GM23338 (cell line): ENCODE data around the gene AACS. TPM values are rescaled to one million over a fixed set of nuclear protein-coding genes. Genes with fewer than 3 reads are reported as not detected.
A peak's percentile ranks its signal among the peaks of the same experiment; 100 is the strongest.

Experiments used
- ATAC-seq: fragments of 200-7000 bp; cut with Tn5 transposase; 3 replicates; pipeline ENCODE4 v1.9.1; 2020
- DNase-seq: peaks from one replicate; pipeline ENCODE4 v3.0.0-alpha.2; 2015; ENCODE audit warnings: low spot score
- H2AFZ ChIP-seq: fragments of 200-600 bp; sonication (generic); 2 replicates; pipeline ENCODE4 v1.8.0; 2016; ENCODE audit warnings: antibody characterized with exemption, mild to moderate bottlenecking, moderate library complexity
- H3F3A ChIP-seq: fragments of 200-600 bp; sonication (generic); replicated peaks from 2 replicates; pipeline ENCODE4 v1.8.0; 2017; ENCODE audit warnings: antibody characterized with exemption, mixed run types, low read depth
- H3K27ac ChIP-seq: fragments of 200-600 bp; sonication (generic); 2 replicates; pipeline ENCODE4 v1.6.1; 2016; ENCODE audit warnings: low read depth
- H3K27me3 ChIP-seq: fragments of 200-600 bp; sonication (generic); 2 replicates; pipeline ENCODE4 v1.8.0; 2016; ENCODE audit warnings: mild to moderate bottlenecking, mixed run types, moderate library complexity; ENCODE audit not compliant: insufficient read depth
- H3K36me3 ChIP-seq: fragments of 200-600 bp; sonication (generic); 2 replicates; pipeline ENCODE4 v1.8.0; 2016; ENCODE audit warnings: mild to moderate bottlenecking; ENCODE audit not compliant: insufficient read depth
- H3K4me1 ChIP-seq: fragments of 200-600 bp; sonication (generic); 2 replicates; pipeline ENCODE4 v1.8.0; 2016; ENCODE audit warnings: mild to moderate bottlenecking, moderate library complexity; ENCODE audit not compliant: insufficient read depth
- H3K4me2 ChIP-seq: fragments of 200-600 bp; sonication (generic); 2 replicates; pipeline ENCODE4 v1.7.1; 2017; ENCODE audit warnings: mixed run types
- H3K4me3 ChIP-seq: fragments of 200-600 bp; sonication (generic); 2 replicates; pipeline ENCODE4 v1.6.1; 2016; ENCODE audit warnings: mixed run types
- H3K79me2 ChIP-seq: fragments of 200-600 bp; sonication (generic); replicated peaks from 2 replicates; pipeline ENCODE4 v1.8.0; 2017; ENCODE audit warnings: mild to moderate bottlenecking; ENCODE audit not compliant: insufficient read depth
- H3K9me2 ChIP-seq: fragments of 200-600 bp; sonication (generic); 2 replicates; pipeline ENCODE4 v1.8.0; 2017; ENCODE audit not compliant: insufficient read depth
- H4K20me1 ChIP-seq: fragments of 200-600 bp; sonication (generic); replicated peaks from 2 replicates; pipeline ENCODE4 v1.8.0; 2017; ENCODE audit warnings: mild to moderate bottlenecking; ENCODE audit not compliant: insufficient read depth
- H3K27ac Mint-ChIP-seq: 2 replicates; pipeline ENCODE4 v1.8.0; 2020; ENCODE audit warnings: inconsistent platforms, mild to moderate bottlenecking, moderate library complexity, mixed read lengths
- H3K27me3 Mint-ChIP-seq: 3 replicates; pipeline ENCODE4 v1.8.0; 2022; ENCODE audit warnings: low read depth, mild to moderate bottlenecking, moderate library complexity, mixed read lengths, inconsistent platforms; ENCODE audit not compliant: insufficient read depth, poor library complexity
- H3K36me3 Mint-ChIP-seq: 3 replicates; pipeline ENCODE4 v1.8.0; 2021; ENCODE audit warnings: low read depth, mild to moderate bottlenecking, inconsistent platforms, moderate library complexity, mixed read lengths
- H3K4me1 Mint-ChIP-seq: 3 replicates; pipeline ENCODE4 v1.8.0; 2020; ENCODE audit warnings: mild to moderate bottlenecking, inconsistent platforms, mixed read lengths
- H3K4me3 Mint-ChIP-seq: 3 replicates; pipeline ENCODE4 v1.8.0; 2021; ENCODE audit warnings: moderate library complexity, mild to moderate bottlenecking, inconsistent platforms, mixed read lengths
- H3K9me3 Mint-ChIP-seq: 3 replicates; pipeline ENCODE4 v1.8.0; 2020; ENCODE audit warnings: moderate library complexity, mild to moderate bottlenecking, inconsistent platforms, mixed read lengths
- CREB1 ChIP-seq: fragments of 250-450 bp; sonication (Bioruptor Pico); IDR thresholded peaks from 2 replicates; pipeline ENCODE4 v1.5.0; 2020; ENCODE audit warnings: low read depth, mild to moderate bottlenecking, moderate library complexity
- EZH2 ChIP-seq: fragments of 200-600 bp; sonication (generic); IDR thresholded peaks from one replicate; pipeline ENCODE4 v1.8.0; 2017; ENCODE audit warnings: antibody characterized with exemption, mild to moderate bottlenecking, low read depth; ENCODE audit not compliant: unreplicated experiment
- NANOG ChIP-seq: IDR thresholded peaks from 2 replicates; pipeline ENCODE4 v1.6.1; 2016; ENCODE audit warnings: antibody characterized with exemption, borderline replicate concordance
- POLR2AphosphoS5 ChIP-seq: IDR thresholded peaks from 2 replicates; pipeline ENCODE4 v1.6.1; 2016; ENCODE audit warnings: antibody characterized with exemption, low read depth
- STAT1 ChIP-seq: IDR thresholded peaks from one replicate; pipeline ENCODE4 v1.6.1; 2016; ENCODE audit warnings: antibody characterized with exemption; ENCODE audit not compliant: unreplicated experiment
- polyA plus RNA-seq: library from polyadenylated mRNA; unstranded; fragments of >200 nt; fragmentation: Nextera tagmentation; extraction: Ambion mirVana; gene quantifications from 2 replicates; pipeline ENCODE4 v1.2.1, GENCODE V29; 2016
- total RNA-seq: library from RNA; depleted of rRNA; stranded (reverse); fragments of >200 nt; shearing (Covaris generic); gene quantifications from 2 replicates; pipeline ENCODE4 v1.2.3, GENCODE V29; 2014
- TF ChIP-seq, protein P1 (sequence below): IDR thresholded peaks from 2 replicates; pipeline ENCODE4 v1.6.1; 2016; ENCODE audit warnings: antibody characterized with exemption
- TF ChIP-seq, protein P2 (sequence below): IDR thresholded peaks from one replicate; pipeline ENCODE4 v1.6.1; 2018; ENCODE audit warnings: antibody characterized with exemption; ENCODE audit not compliant: unreplicated experiment
- TF ChIP-seq, protein P3 (sequence below): fragments of 250-450 bp; sonication (Bioruptor Pico); IDR thresholded peaks from 2 replicates; pipeline ENCODE4 v1.5.0; 2020; ENCODE audit warnings: mild to moderate bottlenecking, moderate library complexity

AACS gene
- total and polyA plus RNA-seq, 2 experiments from 2014 or later: 31.1 to 64.4 TPM

DNA sequence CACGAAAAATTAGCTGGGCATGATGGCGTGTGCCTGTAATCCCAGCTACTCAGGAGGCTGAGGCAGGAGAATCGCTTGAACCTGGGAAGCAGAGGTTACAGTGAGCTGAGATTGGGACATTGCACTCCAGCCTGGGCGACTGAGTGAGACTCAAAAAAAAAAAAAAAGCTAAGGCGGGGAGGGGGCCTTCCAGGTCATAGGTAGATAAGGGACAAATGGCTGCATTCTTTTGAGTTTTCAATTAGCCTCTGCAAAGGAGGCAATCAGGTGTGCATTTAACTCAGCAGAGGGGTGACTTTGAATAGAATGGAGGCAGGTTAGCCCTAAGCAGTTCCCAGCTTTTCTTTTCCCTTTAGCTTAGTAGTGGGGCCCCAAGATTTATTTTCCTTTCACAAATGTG, 743 bp upstream of the AACS start:
- H2AFZ ChIP-seq: peak overlapping the region; percentile 19; the same call in 1 of the 2 replicates
- Mint-ChIP-seq H3K27ac (peak overlapping the region; percentile 64; the same call in 1 of the 2 replicates), H3K27me3 (peaks cover 6% of the 10 kb centered on the region), H3K4me1 (peaks cover 44% of the 10 kb centered on the region), H3K4me3 (peak overlapping the region; percentile 77), H3K9me3 (peaks cover 34% of the 10 kb centered on the region), H3K36me3 (peaks cover 30% of the 10 kb centered on the region)
- peaks cover 39% of the 10 kb centered on the region for H3K79me2 ChIP-seq
- no peaks in the 10 kb centered on the region for H3K9me2 ChIP-seq
- peaks cover 40% of the 10 kb centered on the region for H3K4me1 ChIP-seq
- TF ChIP-seq, protein P1, sequence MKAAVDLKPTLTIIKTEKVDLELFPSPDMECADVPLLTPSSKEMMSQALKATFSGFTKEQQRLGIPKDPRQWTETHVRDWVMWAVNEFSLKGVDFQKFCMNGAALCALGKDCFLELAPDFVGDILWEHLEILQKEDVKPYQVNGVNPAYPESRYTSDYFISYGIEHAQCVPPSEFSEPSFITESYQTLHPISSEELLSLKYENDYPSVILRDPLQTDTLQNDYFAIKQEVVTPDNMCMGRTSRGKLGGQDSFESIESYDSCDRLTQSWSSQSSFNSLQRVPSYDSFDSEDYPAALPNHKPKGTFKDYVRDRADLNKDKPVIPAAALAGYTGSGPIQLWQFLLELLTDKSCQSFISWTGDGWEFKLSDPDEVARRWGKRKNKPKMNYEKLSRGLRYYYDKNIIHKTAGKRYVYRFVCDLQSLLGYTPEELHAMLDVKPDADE: no peak
- no peak for TF ChIP-seq POLR2AphosphoS5
- TF ChIP-seq, protein P2, sequence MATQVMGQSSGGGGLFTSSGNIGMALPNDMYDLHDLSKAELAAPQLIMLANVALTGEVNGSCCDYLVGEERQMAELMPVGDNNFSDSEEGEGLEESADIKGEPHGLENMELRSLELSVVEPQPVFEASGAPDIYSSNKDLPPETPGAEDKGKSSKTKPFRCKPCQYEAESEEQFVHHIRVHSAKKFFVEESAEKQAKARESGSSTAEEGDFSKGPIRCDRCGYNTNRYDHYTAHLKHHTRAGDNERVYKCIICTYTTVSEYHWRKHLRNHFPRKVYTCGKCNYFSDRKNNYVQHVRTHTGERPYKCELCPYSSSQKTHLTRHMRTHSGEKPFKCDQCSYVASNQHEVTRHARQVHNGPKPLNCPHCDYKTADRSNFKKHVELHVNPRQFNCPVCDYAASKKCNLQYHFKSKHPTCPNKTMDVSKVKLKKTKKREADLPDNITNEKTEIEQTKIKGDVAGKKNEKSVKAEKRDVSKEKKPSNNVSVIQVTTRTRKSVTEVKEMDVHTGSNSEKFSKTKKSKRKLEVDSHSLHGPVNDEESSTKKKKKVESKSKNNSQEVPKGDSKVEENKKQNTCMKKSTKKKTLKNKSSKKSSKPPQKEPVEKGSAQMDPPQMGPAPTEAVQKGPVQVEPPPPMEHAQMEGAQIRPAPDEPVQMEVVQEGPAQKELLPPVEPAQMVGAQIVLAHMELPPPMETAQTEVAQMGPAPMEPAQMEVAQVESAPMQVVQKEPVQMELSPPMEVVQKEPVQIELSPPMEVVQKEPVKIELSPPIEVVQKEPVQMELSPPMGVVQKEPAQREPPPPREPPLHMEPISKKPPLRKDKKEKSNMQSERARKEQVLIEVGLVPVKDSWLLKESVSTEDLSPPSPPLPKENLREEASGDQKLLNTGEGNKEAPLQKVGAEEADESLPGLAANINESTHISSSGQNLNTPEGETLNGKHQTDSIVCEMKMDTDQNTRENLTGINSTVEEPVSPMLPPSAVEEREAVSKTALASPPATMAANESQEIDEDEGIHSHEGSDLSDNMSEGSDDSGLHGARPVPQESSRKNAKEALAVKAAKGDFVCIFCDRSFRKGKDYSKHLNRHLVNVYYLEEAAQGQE: no peak
- no peak for TF ChIP-seq NANOG
- TF ChIP-seq EZH2: no peak
- no peak for TF ChIP-seq CREB1 (CRISPR knock-in tag)
- TF ChIP-seq STAT1: no peak
- TF ChIP-seq, protein P3, sequence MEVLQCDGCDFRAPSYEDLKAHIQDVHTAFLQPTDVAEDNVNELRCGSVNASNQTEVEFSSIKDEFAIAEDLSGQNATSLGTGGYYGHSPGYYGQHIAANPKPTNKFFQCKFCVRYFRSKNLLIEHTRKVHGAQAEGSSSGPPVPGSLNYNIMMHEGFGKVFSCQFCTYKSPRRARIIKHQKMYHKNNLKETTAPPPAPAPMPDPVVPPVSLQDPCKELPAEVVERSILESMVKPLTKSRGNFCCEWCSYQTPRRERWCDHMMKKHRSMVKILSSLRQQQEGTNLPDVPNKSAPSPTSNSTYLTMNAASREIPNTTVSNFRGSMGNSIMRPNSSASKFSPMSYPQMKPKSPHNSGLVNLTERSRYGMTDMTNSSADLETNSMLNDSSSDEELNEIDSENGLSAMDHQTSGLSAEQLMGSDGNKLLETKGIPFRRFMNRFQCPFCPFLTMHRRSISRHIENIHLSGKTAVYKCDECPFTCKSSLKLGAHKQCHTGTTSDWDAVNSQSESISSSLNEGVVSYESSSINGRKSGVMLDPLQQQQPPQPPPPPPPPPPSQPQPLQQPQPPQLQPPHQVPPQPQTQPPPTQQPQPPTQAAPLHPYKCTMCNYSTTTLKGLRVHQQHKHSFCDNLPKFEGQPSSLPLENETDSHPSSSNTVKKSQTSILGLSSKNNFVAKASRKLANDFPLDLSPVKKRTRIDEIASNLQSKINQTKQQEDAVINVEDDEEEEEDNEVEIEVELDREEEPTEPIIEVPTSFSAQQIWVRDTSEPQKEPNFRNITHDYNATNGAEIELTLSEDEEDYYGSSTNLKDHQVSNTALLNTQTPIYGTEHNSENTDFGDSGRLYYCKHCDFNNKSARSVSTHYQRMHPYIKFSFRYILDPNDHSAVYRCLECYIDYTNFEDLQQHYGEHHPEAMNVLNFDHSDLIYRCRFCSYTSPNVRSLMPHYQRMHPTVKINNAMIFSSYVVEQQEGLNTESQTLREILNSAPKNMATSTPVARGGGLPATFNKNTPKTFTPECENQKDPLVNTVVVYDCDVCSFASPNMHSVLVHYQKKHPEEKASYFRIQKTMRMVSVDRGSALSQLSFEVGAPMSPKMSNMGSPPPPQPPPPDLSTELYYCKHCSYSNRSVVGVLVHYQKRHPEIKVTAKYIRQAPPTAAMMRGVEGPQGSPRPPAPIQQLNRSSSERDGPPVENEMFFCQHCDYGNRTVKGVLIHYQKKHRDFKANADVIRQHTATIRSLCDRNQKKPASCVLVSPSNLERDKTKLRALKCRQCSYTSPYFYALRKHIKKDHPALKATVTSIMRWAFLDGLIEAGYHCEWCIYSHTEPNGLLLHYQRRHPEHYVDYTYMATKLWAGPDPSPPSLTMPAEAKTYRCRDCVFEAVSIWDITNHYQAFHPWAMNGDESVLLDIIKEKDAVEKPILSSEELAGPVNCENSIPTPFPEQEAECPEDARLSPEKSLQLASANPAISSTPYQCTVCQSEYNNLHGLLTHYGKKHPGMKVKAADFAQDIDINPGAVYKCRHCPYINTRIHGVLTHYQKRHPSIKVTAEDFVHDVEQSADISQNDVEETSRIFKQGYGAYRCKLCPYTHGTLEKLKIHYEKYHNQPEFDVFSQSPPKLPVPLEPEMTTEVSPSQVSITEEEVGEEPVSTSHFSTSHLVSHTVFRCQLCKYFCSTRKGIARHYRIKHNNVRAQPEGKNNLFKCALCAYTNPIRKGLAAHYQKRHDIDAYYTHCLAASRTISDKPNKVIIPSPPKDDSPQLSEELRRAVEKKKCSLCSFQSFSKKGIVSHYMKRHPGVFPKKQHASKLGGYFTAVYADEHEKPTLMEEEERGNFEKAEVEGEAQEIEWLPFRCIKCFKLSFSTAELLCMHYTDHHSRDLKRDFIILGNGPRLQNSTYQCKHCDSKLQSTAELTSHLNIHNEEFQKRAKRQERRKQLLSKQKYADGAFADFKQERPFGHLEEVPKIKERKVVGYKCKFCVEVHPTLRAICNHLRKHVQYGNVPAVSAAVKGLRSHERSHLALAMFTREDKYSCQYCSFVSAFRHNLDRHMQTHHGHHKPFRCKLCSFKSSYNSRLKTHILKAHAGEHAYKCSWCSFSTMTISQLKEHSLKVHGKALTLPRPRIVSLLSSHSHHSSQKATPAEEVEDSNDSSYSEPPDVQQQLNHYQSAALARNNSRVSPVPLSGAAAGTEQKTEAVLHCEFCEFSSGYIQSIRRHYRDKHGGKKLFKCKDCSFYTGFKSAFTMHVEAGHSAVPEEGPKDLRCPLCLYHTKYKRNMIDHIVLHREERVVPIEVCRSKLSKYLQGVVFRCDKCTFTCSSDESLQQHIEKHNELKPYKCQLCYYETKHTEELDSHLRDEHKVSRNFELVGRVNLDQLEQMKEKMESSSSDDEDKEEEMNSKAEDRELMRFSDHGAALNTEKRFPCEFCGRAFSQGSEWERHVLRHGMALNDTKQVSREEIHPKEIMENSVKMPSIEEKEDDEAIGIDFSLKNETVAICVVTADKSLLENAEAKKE (CRISPR knock-in tag): no peak
- ATAC-seq (peak; percentile 13), DNase-seq (peak; percentile 64)
- H3K4me3 ChIP-seq: peak overlapping the region; percentile 91
- H4K20me1 ChIP-seq: peaks cover 19% of the 10 kb centered on the region
- peaks cover 11% of the 10 kb centered on the region for H3K36me3 ChIP-seq
- peak overlapping the region; percentile 94 for H3K27ac ChIP-seq
- peaks cover 10% of the 10 kb centered on the region for H3F3A ChIP-seq
- peak overlapping the region; percentile 82 for H3K4me2 ChIP-seq
- no peaks in the 10 kb centered on the region for H3K27me3 ChIP-seq
